Stimulated activated CD4-positive, alpha-beta T cell treated with anti-CD3 and anti-CD28 coated beads, Interleukin-1b, Interleukin-23, amount 100 ng/mL, for 24 hours (primary cell): ENCODE measurements around the gene GPR137B.
"Not testable (repeated sequence)": the region's sequence is repeated elsewhere in the genome, so short reads cannot be mapped to it uniquely, and the experiment has no call there.

Source experiments
- DNase-seq, 4 experiments: peaks; one replicate each; pipeline ENCODE4 v3.0.0-alpha.2; 2020; ENCODE audit warnings: low read depth in 4 of 4, low spot score in 1 of 4

GPR137B gene

GRCh38 chr1:236186471-236186870 lies 44.1 kb downstream of the GPR137B start:
- DNase-seq = not testable (repeated sequence)

- not testable (repeated sequence) for DNase-seq
Observed at GRCh38 chr1:236188084-236188483, 45.7 kb downstream of the GPR137B start.

- no peak for DNase-seq
Observed at GRCh38 chr1:236193184-236193583, 50.8 kb downstream of the GPR137B start.

GRCh38 chr1:236200925-236201324 lies 58.6 kb downstream of the GPR137B start:
- no peak for DNase-seq

GRCh38 chr1:236201786-236202185 lies 59.4 kb downstream of the GPR137B start:
- no peak for DNase-seq

- no peak for DNase-seq
Observed at GRCh38 chr1:236204039-236204438, 61.7 kb downstream of the GPR137B start.

- no peak for DNase-seq
Observed at GRCh38 chr1:236204656-236205055, 62.3 kb downstream of the GPR137B start.

- no peak for DNase-seq
Observed at GRCh38 chr1:236206548-236206947, 64.2 kb downstream of the GPR137B start.

GRCh38 chr1:236207121-236207520 lies 64.8 kb downstream of the GPR137B start:
- no peak for DNase-seq

- no peak for DNase-seq
Observed at GRCh38 chr1:236207569-236207968, 65.2 kb downstream of the GPR137B start.

- DNase-seq = no peak
Observed at GRCh38 chr1:236209185-236209584, 66.8 kb downstream of the GPR137B start.

GRCh38 chr1:236209713-236210112 lies 67.4 kb downstream of the GPR137B start:
- DNase-seq = no peak

GRCh38 chr1:236211815-236212214 lies 69.5 kb downstream of the GPR137B start:
- no peak for DNase-seq

GRCh38 chr1:236213534-236213933 lies 71.2 kb downstream of the GPR137B start:
- no peak for DNase-seq

GRCh38 chr1:236214761-236215160 lies 72.4 kb downstream of the GPR137B start:
- DNase-seq = no peak

- DNase-seq = no peak
Observed at GRCh38 chr1:236220473-236220872, 78.1 kb downstream of the GPR137B start.

GRCh38 chr1:236222632-236223031 lies 80.3 kb downstream of the GPR137B start:
- DNase-seq = no peak

GRCh38 chr1:236228411-236228810 lies 86.1 kb downstream of the GPR137B start:
- no peak for DNase-seq

- DNase-seq = no peak
Observed at GRCh38 chr1:236235116-236235515, 92.8 kb downstream of the GPR137B start.

- no peak for DNase-seq
Observed at GRCh38 chr1:236239092-236239585, 96.8 kb downstream of the GPR137B start.

GRCh38 chr1:236240675-236241074 lies 98.3 kb downstream of the GPR137B start:
- DNase-seq = no peak

- DNase-seq = no peak
Observed at GRCh38 chr1:236242568-236242967, 100.2 kb downstream of the GPR137B start.

- no peak for DNase-seq
Observed at GRCh38 chr1:236247286-236247685, 104.9 kb downstream of the GPR137B start.

GRCh38 chr1:236251587-236251986 lies 109.2 kb downstream of the GPR137B start:
- no peak for DNase-seq
